Uterus (tissue), 2 donors: ENCODE results near the gene TTLL9.

Experiments
- CTCF ChIP-seq, 4 experiments: fragments of 200-600 bp in 2 of 4; fragments of 450-650 bp in 2 of 4; sonication (generic) in 2 of 4; IDR thresholded peaks; one replicate each; pipeline ENCODE4 v1.5.1; 2016 to 2019; ENCODE audit warnings: antibody characterized with exemption in 4 of 4, mild to moderate bottlenecking in 2 of 4, moderate library complexity in 1 of 4
- POLR2A ChIP-seq, 2 donors: fragments of 450-650 bp; IDR thresholded peaks; one replicate each; pipeline ENCODE4 v1.6.1; 2016; ENCODE audit warnings: antibody characterized with exemption in 2 of 2, mild to moderate bottlenecking in 1 of 2, moderate library complexity in 1 of 2

GRCh38 chr20:31840906-31841816, 29.3 kb upstream of the TTLL9 start:
- TF ChIP-seq CTCF (IDR thresholded peaks at IDR 0.05) (no peak), POLR2A (IDR thresholded peaks at IDR 0.05) (no peak)
